H1 (cell line): ENCODE data around the gene C2orf80. TPM values are rescaled to one million over a fixed set of nuclear protein-coding genes. Genes with fewer than 3 reads are reported as not detected.

ENCODE experiments used
- CTCF ChIA-PET: fragments of 300-600 bp; sonication (Branson Sonifier 250); formaldehyde crosslinking; loops from one replicate; lab custom pipeline; 2021; ENCODE audit not compliant: partially characterized antibody; lab: Charles Lee
- POLR2A ChIA-PET: fragments of 300-600 bp; sonication (Branson Sonifier 250); formaldehyde crosslinking; loops from one replicate; lab custom pipeline; 2021; ENCODE audit warnings: inconsistent platforms; ENCODE audit not compliant: partially characterized antibody; lab: Charles Lee
- DNase-seq, 2 experiments: peaks; one replicate each; pipeline versions ENCODE4 v3.0.0 to v3.0.0-alpha.2; 2010 to 2022; ENCODE audit warnings: low spot score in 2 of 2, low read depth in 1 of 2, mixed read lengths in 1 of 2
- FAIRE-seq: peaks from 2 replicates; lab custom pipeline; 2011; peaks lifted over from hg19 to GRCh38; lab: Jason Lieb, UNC
- H2AFZ ChIP-seq: 2 replicates; pipeline ENCODE4 v1.8.1; 2012; ENCODE audit warnings: low read length, inconsistent platforms
- H2AK5ac ChIP-seq: 2 replicates; pipeline ENCODE4 v1.6.1; 2013; ENCODE audit warnings: low read depth, low read length
- H2BK120ac ChIP-seq: replicated peaks from 2 replicates; pipeline ENCODE3; 2013; ENCODE audit warnings: low read depth, low read length, inconsistent platforms
- H2BK12ac ChIP-seq: 2 replicates; pipeline ENCODE4 v1.6.1; 2013; ENCODE audit warnings: low read depth, low read length
- H2BK15ac ChIP-seq: 2 replicates; pipeline ENCODE4 v1.6.1; 2013; ENCODE audit warnings: low read length
- H2BK20ac ChIP-seq: 2 replicates; pipeline ENCODE4 v1.6.1; 2013; ENCODE audit warnings: low read length
- H2BK5ac ChIP-seq: 2 replicates; pipeline ENCODE4 v1.6.1; 2013; ENCODE audit warnings: low read depth, low read length
- H3K14ac ChIP-seq: 2 replicates; pipeline ENCODE4 v1.6.1; 2013; ENCODE audit warnings: inconsistent platforms; ENCODE audit not compliant: insufficient read length
- H3K18ac ChIP-seq: 2 replicates; pipeline ENCODE4 v1.6.1; 2013; ENCODE audit warnings: low read length; ENCODE audit errors: extremely low read depth
- H3K23ac ChIP-seq: 2 replicates; pipeline ENCODE4 v1.6.1; 2013; ENCODE audit warnings: inconsistent platforms; ENCODE audit not compliant: insufficient read length
- H3K23me2 ChIP-seq: 2 replicates; pipeline ENCODE4 v1.6.1; 2013; ENCODE audit warnings: low read depth, low read length
- H3K27ac ChIP-seq: 2 replicates; pipeline ENCODE4 v1.6.1; 2011; ENCODE audit warnings: low read depth, low read length, inconsistent platforms
- H3K27me3 ChIP-seq, 4 experiments: replicated peaks in 1 of 4; 1 replicate in 1 of 4; 2 replicates in 3 of 4; pipeline versions ENCODE4 v1.6.1 to v1.8.1; 2011 to 2013; ENCODE audit warnings: low read length in 3 of 4, mild to moderate bottlenecking in 3 of 4, inconsistent platforms in 2 of 4, mixed read lengths in 2 of 4, moderate library complexity in 1 of 4; ENCODE audit not compliant: control insufficient read depth in 3 of 4, insufficient read depth in 3 of 4; ENCODE audit errors: extremely low read depth in 1 of 4
- H3K36me3 ChIP-seq, 4 experiments: 2 replicates each; pipeline versions ENCODE4 v1.6.1 to v1.8.1; 2011 to 2013; ENCODE audit warnings: mild to moderate bottlenecking in 4 of 4, low read length in 3 of 4, moderate library complexity in 2 of 4, control low read depth in 1 of 4, inconsistent platforms in 1 of 4; ENCODE audit not compliant: insufficient read depth in 4 of 4, control insufficient read depth in 2 of 4
- H3K4ac ChIP-seq: replicated peaks from 2 replicates; pipeline ENCODE3; 2013; ENCODE audit warnings: low read length, low read depth, mixed read lengths, inconsistent platforms; ENCODE audit not compliant: insufficient read length
- H3K4me1 ChIP-seq, 4 experiments: replicated peaks in 1 of 4; 1 replicate in 1 of 4; 2 replicates in 3 of 4; pipeline versions ENCODE4 v1.6.1 to v1.8.1; 2011 to 2013; ENCODE audit warnings: low read length in 3 of 4, inconsistent platforms in 2 of 4, mixed read lengths in 1 of 4; ENCODE audit not compliant: insufficient read depth in 4 of 4, control insufficient read depth in 3 of 4
- H3K4me2 ChIP-seq, 2 experiments: 2 replicates each; pipeline versions ENCODE4 v1.6.1 to v1.8.1; 2011 to 2013; ENCODE audit warnings: low read depth in 2 of 2, low read length in 2 of 2, control low read depth in 1 of 2, inconsistent platforms in 1 of 2, mild to moderate bottlenecking in 1 of 2; ENCODE audit not compliant: insufficient read depth in 1 of 2
- H3K4me3 ChIP-seq, 4 experiments: fragments of 200-600, 300-600 bp in 1 of 4; sonication (generic), shearing (Covaris generic), sonication (Bioruptor Twin) in 1 of 4; 2 replicates each; pipeline versions ENCODE4 v1.5.1 to v1.8.1; 2011 to 2016; ENCODE audit warnings: low read length in 4 of 4, low read depth in 3 of 4, control low read depth in 2 of 4, inconsistent platforms in 2 of 4, mild to moderate bottlenecking in 2 of 4, mixed read lengths in 1 of 4, moderate library complexity in 1 of 4; ENCODE audit not compliant: insufficient read depth in 2 of 4; ENCODE audit errors: extremely low read depth in 1 of 4
- H3K56ac ChIP-seq: replicated peaks from 2 replicates; pipeline ENCODE3; 2013; ENCODE audit warnings: low read depth, mild to moderate bottlenecking, mixed read lengths, low read length, inconsistent platforms; ENCODE audit not compliant: insufficient read length
- H3K79me1 ChIP-seq: 2 replicates; pipeline ENCODE4 v1.6.1; 2013; ENCODE audit warnings: low read depth, low read length, control low read depth
- H3K79me2 ChIP-seq, 2 experiments: 2 replicates each; pipeline versions ENCODE4 v1.6.1 to v1.8.1; 2012 to 2013; ENCODE audit warnings: low read length in 2 of 2, mild to moderate bottlenecking in 2 of 2, inconsistent platforms in 1 of 2; ENCODE audit not compliant: insufficient read depth in 2 of 2, control insufficient read depth in 1 of 2
- H3K9ac ChIP-seq, 4 experiments: replicated peaks in 1 of 4; 1 replicate in 1 of 4; 2 replicates in 3 of 4; pipeline versions ENCODE4 v1.6.1 to v1.8.1; 2011 to 2013; ENCODE audit warnings: low read depth in 3 of 4, low read length in 3 of 4, control low read depth in 2 of 4, mild to moderate bottlenecking in 2 of 4, moderate library complexity in 2 of 4, inconsistent platforms in 1 of 4; ENCODE audit errors: extremely low read depth in 1 of 4
- H3K9me3 ChIP-seq, 2 experiments: 2 replicates each; pipeline versions ENCODE4 v1.6.1 to v1.8.1; 2012 to 2013; ENCODE audit warnings: mild to moderate bottlenecking in 2 of 2, moderate library complexity in 2 of 2, control low read depth in 1 of 2, inconsistent platforms in 1 of 2, low read depth in 1 of 2, low read length in 1 of 2, mixed read lengths in 1 of 2; ENCODE audit not compliant: insufficient read depth in 2 of 2
- H4K20me1 ChIP-seq, 2 experiments: replicated peaks in 1 of 2; 2 replicates each; pipeline versions ENCODE3 to v1.8.1; 2011 to 2013; ENCODE audit warnings: inconsistent platforms in 2 of 2, low read length in 2 of 2, mild to moderate bottlenecking in 1 of 2; ENCODE audit not compliant: insufficient read depth in 2 of 2, control insufficient read depth in 1 of 2
- H4K5ac ChIP-seq: 2 replicates; pipeline ENCODE4 v1.6.1; 2013; ENCODE audit warnings: low read length, low read depth, mixed read lengths, inconsistent platforms; ENCODE audit not compliant: insufficient read length
- H4K8ac ChIP-seq: 2 replicates; pipeline ENCODE4 v1.8.0; 2013; ENCODE audit warnings: mild to moderate bottlenecking, moderate library complexity, low read length, inconsistent platforms; ENCODE audit not compliant: insufficient read depth; ENCODE audit errors: extremely low read depth
- H4K91ac ChIP-seq: replicated peaks from 2 replicates; pipeline ENCODE3; 2013; ENCODE audit warnings: low read length, mixed read lengths, inconsistent platforms; ENCODE audit not compliant: insufficient read length
- EGR1 ChIP-seq: IDR thresholded peaks from 2 replicates; pipeline ENCODE4 v1.6.1; 2011; ENCODE audit warnings: low read depth, low read length, borderline replicate concordance
- EP300 ChIP-seq, 2 experiments: IDR thresholded peaks; 1 replicate in 1 of 2; 2 replicates in 1 of 2; pipeline ENCODE4 v1.6.1; 2011 to 2012; ENCODE audit warnings: low read depth in 2 of 2, low read length in 2 of 2, mild to moderate bottlenecking in 2 of 2, borderline replicate concordance in 1 of 2, inconsistent platforms in 1 of 2, moderate library complexity in 1 of 2
- FOSL1 ChIP-seq: IDR thresholded peaks from 2 replicates; pipeline ENCODE4 v1.6.1; 2011; ENCODE audit warnings: mild to moderate bottlenecking, low read depth, low read length, moderate library complexity; ENCODE audit not compliant: insufficient read depth
- HDAC6 ChIP-seq: IDR thresholded peaks from one replicate; pipeline ENCODE4 v1.7.1; 2012; ENCODE audit warnings: low read depth, mild to moderate bottlenecking, inconsistent platforms, low read length, moderate library complexity
- KDM4A ChIP-seq: IDR thresholded peaks from one replicate; pipeline ENCODE4 v1.7.1; 2012; ENCODE audit warnings: low read depth, mild to moderate bottlenecking, moderate library complexity, low read length, inconsistent platforms; ENCODE audit not compliant: severe bottlenecking
- MAFK ChIP-seq: IDR thresholded peaks from 2 replicates; pipeline ENCODE4 v1.6.1; 2012; ENCODE audit warnings: low read depth, mild to moderate bottlenecking, improper control_type of control experiment, low read length
- TAF7 ChIP-seq: optimal IDR thresholded peaks from 2 replicates; pipeline ENCODE3; 2011; ENCODE audit warnings: low read depth, mild to moderate bottlenecking, inconsistent platforms, low read length, moderate library complexity, borderline replicate concordance
- YY1 ChIP-seq: IDR thresholded peaks from 2 replicates; pipeline ENCODE4 v1.6.1; 2011; ENCODE audit warnings: low read depth, mild to moderate bottlenecking, low read length
- WGBS, 2 experiments: shearing (Covaris generic) in 1 of 2; methylation state at CpG; one replicate each; pipeline versions ENCODE4 v1.1.6 to v1.1.7; 2013 to 2015; ENCODE audit warnings: low lambda C conversion rate in 2 of 2, mixed read lengths in 2 of 2, inconsistent platforms in 1 of 2, low coverage in 1 of 2, missing lambda C conversion rate in 1 of 2; ENCODE audit not compliant: insufficient replicate concordance in 2 of 2, insufficient coverage in 1 of 2, insufficient read length in 1 of 2; ENCODE audit errors: extremely low coverage in 1 of 2, missing lambda C conversion rate in 1 of 2; 5-methylcytosine and 5-hydroxymethylcytosine counted together
- polyA plus RNA-seq, 7 experiments: library from polyadenylated mRNA; depleted of rRNA in 3 of 7; stranded (reverse) in 5 of 7; unstranded in 2 of 7; fragments of >200 nt in 5 of 7; fragments of 200-250 nt in 2 of 7; gene quantifications; 1 replicate in 5 of 7; 2 replicates in 1 of 7; 4 replicates in 1 of 7; pipeline versions ENCODE4 v1.2.1 to v1.2.3, GENCODE V29; 2011 to 2013; ENCODE audit warnings: missing spikeins in 2 of 7, mixed read lengths in 2 of 7
- total RNA-seq: library from RNA; stranded (reverse); fragmentation: NEBNext Ultra II Directional; extraction: Animal tissue kit (Norgen Biotek cat#: 25700); gene quantifications from 2 replicates; pipeline ENCODE4 v1.2.1, GENCODE V29; 2021

The C2orf80 gene
- total and polyA plus RNA-seq, 2 of the 8 experiments (the other 6 are each of a cell fraction or from before 2014, with no cell fraction given) = 0.97 to 1.1 TPM

- Histone ChIP-seq H2AK5ac (peak overlapping the region; percentile 55; the same call in 1 of the 2 replicates), H3K4me1 (peaks cover 2 to 16% (median 7%) of the 10 kb centered on the region in 4 experiments), H2BK120ac (no peak overlapping the region), H3K4me2 (peak overlapping the region in 1 of 2 experiments; percentile 58; a peak in 1 of 4 replicates), H3K9ac (no peak overlapping the region), H3K23ac (no peak overlapping the region), H3K14ac (no peak overlapping the region), H2AFZ (0 out of 2 replicates have a peak overlapping the region, but pooled peaks have one; percentile 45), H2BK20ac (0 out of 2 replicates have a peak overlapping the region, but pooled peaks have one; percentile 73), H3K36me3 (no peaks in the 10 kb centered on the region), H4K91ac (peak overlapping the region; percentile 52), H3K4ac (no peak overlapping the region), H3K79me1 (no peaks in the 10 kb centered on the region), H3K23me2 (no peaks in the 10 kb centered on the region; the same call in 1 of the 2 replicates), H2BK5ac (no peak overlapping the region), H3K18ac (no peak overlapping the region), H3K56ac (no peak overlapping the region), H3K79me2 (no peaks in the 10 kb centered on the region), H3K9me3 (no peaks in the 10 kb centered on the region), H2BK15ac (no peak overlapping the region), H3K4me3 (no peak overlapping the region), H4K8ac (no peak overlapping the region), H3K27ac (no peak overlapping the region), H4K20me1 (no peaks in the 10 kb centered on the region), H3K27me3 (no peaks in the 10 kb centered on the region), H4K5ac (no peak overlapping the region), H2BK12ac (peak overlapping the region; percentile 35; the same call in 1 of the 2 replicates)
- POLR2A ChIA-PET = interaction anchor here (0.9 kb wide), 1 partner anchor 8 kb away, joined by 4 read pairs; no protein-coding TSS in a partner anchor
- FAIRE-seq (no peak), DNase-seq (no peak)
- CTCF ChIA-PET = interaction anchor here (0.6 to 1.7 kb wide), 6 partner anchors 8 to 79 kb away, joined by 3 to 8 read pairs (median 3); no protein-coding TSS in a partner anchor
- TF ChIP-seq HDAC6 = no peak
- no peak for TF ChIP-seq EP300 (IDR thresholded peaks at IDR 0.05; ENCODE audit: borderline replicate concordance in 1 of 2, low read depth in 2 of 2, low read length in 2 of 2)
- no peak for TF ChIP-seq TAF7
- no peak for TF ChIP-seq FOSL1
- TF ChIP-seq YY1 = no peak
- no peak for TF ChIP-seq MAFK
- TF ChIP-seq EGR1 = no peak
- TF ChIP-seq KDM4A = no peak
- WGBS, 2 experiments = 76% methylated on average over 3 of the region's 3 CpGs; no CpG with 5 or more reads in 1 of the 2 experiments
These were observed 7.0 kb downstream of the C2orf80 start for GRCh38 chr2:208182835-208183234.
